Uterus (tissue), 2 donors: Measurements from ENCODE around the gene KRT39.

Experiments used
- CTCF ChIP-seq, 4 experiments: fragments of 200-600 bp in 2 of 4; fragments of 450-650 bp in 2 of 4; sonication (generic) in 2 of 4; IDR thresholded peaks; one replicate each; pipeline ENCODE4 v1.5.1; 2016 to 2019; ENCODE audit warnings: antibody characterized with exemption in 4 of 4, mild to moderate bottlenecking in 2 of 4, moderate library complexity in 1 of 4
- POLR2A ChIP-seq, 2 donors: fragments of 450-650 bp; IDR thresholded peaks; one replicate each; pipeline ENCODE4 v1.6.1; 2016; ENCODE audit warnings: antibody characterized with exemption in 2 of 2, mild to moderate bottlenecking in 1 of 2, moderate library complexity in 1 of 2

GRCh38 chr17:41010441-41010840, 43.7 kb upstream of the KRT39 start:
- TF ChIP-seq CTCF (IDR thresholded peaks at IDR 0.05), result no peak
- TF ChIP-seq POLR2A (IDR thresholded peaks at IDR 0.05), result no peak
